ENCODE measurements around the gene PCNX4.

The PCNX4 gene

DNA sequence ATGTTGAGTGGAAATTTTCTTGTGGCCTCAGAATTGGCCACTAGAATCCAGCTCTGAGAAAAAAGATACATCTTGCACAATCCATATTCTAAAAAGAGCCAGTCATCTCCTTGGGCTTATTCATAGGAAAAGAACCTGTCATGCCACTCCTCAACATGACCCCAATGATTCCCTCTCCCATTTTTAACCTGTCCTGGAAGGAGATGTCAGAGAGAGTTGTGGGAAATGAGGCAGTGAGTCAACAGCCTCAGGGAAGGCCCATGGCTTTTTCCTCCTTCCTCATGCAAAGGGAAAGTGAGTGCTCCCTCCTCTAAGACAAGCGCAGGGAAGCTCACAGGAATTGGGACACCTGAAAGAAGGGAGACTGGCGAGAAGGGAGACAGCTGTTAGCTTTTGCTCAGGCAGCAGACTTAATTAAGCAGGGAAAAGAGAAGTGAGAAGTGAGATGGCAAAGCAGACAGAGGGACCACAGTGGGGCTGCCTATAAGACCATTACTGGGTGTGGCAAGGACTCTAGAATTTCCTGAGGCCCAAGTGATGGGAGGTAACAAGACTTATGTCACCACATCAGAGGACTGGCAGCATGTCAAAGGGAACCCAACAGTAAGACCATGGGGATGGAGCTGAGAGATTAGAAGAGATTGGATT is 83.7 kb downstream of the PCNX4 start:
- no peak for DNase-seq

DNA sequence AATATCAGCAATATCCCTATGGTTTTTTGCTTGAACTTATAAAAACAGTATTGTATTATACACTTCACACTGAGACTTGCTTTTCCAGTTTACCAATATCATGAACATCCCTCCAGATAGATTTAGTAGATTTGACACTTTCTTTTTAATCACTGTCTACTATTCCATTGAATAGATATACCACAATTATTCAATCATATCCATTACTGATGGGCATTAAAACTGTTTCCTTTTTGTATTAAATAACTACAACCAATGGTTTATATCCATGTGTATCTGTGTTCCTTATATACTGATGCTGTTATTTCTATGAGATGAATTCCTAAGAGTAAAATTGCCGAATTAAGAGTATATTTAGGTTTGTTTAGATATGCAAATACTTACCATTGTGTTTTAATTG is 86.4 kb downstream of the PCNX4 start:
- DNase-seq: no peak

DNA sequence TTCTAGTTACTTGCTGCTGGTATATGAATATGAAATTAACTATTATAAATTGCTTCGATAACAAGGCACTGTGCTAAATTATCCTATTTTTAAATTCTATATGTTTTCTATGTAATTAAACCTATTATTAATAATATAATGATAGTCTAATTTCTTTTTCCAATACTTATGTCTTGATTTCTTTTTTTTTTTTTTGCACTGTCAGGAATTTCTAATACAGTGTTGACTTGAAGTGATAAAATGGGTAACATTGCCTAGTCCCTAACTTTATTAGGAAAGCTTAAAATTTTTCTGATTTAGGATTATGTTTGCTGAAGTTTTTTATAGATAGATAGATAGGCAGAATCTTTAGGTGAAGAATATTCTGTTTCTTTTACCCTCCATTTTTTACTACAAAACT is 87.1 kb downstream of the PCNX4 start:
- no peak for DNase-seq

DNA sequence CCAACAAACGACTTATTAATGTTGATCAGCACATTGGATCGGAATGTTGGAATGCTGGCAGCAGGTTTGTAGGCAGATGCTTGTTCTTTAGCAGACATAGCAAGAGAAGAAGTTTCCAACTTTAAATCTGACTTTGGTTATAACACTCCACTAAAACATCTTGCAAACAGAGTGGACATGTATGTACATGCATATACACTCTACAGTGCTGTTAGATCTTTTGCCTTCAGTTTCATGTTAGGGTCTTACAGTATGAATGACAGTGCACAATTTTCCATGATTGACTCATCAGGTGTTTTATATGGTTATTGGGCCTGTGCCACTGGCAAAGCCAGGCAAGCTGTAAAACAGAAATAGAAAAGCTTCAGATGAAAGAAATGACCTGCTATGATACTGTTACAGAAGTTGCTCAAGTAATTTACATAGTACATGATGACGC is 87.7 kb downstream of the PCNX4 start:
- DNase-seq: no peak

DNA sequence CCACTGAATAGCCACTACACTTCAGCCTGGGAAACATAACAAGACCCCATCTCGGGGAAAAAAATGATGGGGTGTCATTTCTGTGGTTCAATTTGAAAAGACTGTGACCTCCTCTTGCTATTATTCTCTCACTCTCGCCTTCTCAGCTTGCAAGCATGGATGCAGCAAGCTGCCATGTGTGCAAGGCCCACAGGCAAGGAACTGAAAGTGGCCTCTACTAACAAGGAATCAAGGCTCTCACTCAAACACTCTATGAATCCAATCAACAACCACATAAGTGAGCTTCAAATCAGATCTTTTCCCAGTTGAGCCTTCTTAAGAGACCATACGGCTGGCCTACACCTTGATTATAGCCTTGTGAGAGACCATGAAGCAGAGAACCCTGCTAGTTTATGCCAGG is 91.4 kb downstream of the PCNX4 start:
- DNase-seq: no peak

DNA sequence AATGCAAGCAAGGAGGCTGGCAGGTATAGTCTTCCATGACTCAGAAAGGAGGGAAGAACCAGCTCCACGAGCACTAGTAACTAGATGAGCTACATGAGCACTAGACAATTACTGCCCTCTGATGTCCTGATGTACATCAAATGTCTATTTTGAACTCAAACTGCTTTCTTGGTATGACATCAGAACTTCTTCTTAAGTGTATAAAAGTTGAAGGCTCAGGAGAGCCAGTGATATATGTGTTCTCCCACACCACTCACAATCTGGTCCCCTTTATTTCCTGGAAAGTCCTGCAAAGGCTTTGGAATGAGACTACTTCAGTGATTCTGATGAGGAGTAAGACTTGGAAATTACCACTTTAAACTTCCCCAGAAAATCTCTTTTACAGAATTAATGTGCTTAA is 92.0 kb downstream of the PCNX4 start:
- no peak for DNase-seq

DNA sequence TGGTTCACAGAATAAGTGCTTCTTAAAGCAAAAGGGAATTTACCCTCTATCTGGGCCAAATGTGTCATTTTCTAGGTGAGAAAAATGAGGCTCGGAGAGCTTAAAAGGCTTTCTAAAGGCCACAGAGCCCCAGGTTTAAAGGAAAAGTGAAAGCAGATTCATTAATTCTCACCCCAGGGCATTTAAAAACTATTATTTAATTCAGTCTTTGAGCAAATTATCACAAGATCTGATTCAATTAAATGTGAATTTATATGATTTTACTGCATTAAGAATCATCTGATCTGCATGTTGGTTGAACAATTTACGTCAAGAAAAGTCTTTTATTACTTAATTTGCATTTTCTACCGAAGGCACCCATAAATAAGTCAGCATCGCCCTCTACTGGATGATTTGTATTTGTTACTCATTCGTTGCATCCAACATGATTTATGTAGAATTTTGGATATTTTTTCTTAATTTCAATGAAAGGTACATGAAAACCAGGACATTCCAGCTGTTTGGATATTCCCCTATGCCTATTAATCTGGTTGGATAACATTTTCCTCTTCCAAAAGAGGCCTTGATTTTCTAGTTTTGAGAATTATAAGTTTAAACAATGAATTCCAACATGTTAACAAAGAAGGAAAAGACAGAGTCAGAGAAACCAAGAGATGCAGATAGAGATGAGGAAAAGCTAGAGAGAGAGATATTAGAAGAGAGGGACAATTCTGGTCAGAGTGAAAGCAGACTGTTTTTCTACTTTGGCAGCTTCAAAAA is 92.6 kb downstream of the PCNX4 start:
- DNase-seq: peak; percentile 44

DNA sequence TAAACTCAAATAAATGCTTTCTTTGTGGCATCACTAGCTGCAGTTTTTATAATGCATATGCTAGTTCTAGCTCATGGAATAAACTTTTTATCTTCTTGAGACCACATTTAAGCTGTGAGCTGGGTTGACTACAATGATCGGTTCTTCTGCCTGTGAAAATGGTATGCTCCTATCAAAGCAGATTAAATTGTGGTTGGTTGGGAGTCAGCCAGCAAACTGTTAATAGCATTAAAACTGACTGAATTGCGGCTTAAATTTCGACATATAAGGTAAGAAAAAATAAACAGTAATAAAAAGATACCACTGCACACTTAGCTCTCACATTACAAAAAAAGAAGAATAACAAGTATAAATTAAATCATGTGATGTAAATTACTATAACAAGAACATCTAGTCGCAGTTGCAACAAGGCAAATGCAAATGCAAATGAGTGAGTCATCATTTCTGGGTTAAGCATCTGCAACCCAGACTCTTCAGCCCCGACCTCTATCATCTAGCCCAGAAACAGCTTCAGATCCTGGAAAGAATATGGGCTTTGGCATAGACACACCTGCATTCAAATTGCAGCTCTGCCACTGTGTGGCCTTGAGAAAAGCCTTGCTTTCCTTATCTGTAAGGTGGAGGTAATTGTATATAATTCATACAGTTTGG is 93.3 kb downstream of the PCNX4 start:
- no peak for DNase-seq

DNA sequence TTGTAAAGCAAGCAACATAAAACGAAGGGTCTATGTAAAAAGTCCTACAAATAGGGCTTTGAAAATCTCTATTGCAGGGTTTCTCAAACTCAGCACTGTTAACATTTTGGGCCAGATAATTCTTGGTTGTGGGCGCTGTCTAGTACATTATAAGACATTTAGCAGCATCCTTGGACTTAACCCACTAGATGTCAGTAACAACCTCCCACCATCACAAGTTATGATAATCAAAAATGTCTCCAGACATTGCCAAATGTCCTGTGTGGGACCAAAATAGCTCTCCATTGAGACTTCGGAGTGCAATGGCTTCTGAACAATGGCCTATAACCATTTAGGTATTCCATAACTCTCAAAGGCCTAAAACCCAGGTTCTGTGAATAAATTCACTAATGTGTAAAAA is 96.4 kb downstream of the PCNX4 start:
- no peak for DNase-seq

DNA sequence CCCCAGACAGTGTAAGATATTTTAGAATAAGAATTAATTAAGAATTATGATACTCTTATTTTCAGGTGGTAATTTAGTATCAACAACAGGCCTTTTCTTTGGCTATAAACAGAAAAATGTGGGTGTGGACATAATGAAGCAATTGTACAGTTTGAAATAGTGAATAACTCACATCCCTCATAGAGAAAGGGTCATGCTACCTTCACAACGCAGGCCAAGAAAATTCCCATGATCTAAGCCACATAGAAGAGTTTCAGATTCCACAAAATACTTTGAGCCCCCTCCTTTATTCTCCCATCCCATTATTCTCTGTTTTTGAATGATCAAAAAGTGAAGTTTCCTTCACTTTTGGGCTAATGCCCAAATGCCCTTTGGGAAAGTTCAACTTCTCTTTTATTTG is 97.0 kb downstream of the PCNX4 start:
- no peak for DNase-seq

DNA sequence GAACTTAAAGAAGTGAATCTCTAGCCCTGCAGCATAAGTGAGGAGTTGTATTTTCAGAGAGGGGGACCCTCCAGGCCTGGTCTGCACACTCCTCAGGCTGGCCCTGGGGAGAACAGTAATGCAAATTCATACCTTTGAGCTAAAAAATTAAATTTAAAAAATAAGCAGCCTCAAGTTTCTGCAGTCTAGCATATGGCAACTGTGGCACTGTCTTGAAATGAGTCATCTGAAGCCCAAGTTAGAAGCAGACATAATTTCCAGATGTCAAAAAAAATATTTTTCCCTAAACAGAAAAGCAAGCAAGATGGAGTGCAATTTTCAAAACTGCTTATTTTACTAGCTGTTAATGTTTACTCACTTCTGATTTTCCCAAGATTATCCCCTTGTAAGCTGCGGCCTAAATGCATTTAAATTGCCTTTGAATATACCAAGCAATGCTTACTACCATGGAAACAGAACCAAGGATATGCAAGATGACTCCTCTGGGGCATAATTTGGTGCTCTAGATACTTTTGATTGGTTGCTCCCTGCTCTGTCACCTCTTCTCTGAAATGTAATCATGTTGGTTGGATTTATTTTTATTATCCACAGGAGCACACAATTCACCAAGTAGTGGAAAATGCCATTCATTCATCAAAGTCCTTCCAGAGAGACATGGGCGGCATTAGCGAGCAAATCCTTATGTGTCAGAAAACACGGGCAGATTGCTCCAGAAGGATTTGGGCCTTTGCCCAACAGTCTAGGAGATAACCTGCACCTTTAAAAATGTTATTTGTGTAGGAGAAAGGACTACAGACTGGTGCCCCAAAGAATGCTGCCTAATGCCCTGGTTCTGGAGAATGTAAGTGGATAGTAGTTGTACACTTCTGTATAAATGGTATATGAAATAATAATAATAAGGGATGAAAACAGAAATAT is 98.5 kb downstream of the PCNX4 start:
- no peak for DNase-seq

DNA sequence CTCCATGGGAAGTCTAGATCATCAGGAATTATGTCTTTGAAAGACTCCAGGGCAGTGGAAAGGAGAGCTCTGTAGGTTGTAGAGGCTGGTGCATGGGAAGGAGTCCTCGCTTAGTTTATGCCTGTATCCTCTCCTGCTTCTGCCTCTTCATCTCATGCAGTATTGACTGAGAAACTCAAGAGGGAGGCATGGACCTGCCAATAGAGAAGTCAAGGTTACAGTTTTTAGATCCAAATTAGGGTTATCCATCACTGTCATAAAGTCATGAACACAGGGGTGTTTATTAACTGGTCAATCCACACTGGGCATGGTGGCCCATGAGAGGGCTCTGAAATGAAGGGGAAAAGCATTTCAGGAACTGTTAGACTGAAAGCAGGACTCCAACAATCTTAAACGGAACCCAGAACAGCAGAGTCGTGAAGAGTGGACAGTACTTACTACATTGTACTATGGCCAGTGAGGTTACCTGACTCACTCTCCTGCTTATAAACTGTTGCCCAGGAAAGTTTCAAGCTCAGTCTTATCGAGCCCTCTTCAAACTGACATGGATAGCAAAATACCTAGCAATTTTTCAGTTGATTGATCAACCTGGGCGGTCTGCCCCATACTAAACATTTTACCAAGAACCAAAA is 103.6 kb downstream of the PCNX4 start:
- DNase-seq: no peak

DNA sequence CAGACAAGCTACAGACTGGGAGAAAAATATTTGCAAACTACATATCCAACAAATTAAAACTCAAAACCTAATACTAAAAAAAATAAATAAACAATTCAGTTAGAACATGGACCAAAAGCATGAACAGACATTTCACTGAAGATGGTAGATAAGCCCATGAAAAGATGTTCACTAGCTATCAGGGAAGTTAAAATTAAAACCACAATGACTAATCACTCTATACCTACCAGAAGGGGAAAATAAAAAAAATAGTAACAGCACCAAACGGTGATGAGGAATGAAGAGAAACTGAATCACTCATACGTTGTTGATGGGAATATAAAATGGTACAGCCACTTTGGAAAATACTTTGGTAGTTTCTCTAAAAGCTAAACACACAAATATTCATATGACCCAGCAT is 104.6 kb downstream of the PCNX4 start:
- no peak for DNase-seq

DNA sequence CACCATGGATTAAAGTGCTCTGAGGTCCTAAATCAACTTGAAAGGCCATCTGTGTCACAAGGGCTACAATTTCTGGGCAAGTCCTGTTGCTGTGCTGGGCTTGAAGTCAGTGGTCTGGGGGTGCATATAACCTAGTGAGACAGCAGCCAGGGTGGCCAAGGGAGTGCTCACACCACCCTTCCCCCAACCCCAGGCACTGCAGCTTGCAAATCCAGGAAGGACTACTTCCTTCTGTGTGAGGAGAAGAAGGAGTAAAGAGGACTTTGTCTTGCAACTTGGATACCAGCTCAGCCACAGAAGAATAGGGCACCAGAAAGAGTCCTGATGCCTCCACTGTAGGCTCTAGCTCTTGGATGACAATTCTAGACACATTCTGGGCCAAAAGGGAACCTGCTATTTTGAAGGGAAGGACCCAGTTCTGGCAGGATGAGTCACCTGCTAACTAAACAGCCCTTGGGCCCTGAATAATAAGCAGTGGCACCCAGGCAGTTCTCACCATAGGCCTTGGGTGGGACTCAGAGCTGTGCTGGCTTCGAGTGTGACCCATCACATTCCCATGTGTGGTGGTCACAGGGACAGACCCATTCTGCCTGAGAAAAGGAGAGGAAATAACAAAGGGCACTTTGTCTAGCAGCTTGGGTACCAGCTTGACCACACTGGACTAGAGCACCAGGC is 106.0 kb downstream of the PCNX4 start:
- no peak for DNase-seq

DNA sequence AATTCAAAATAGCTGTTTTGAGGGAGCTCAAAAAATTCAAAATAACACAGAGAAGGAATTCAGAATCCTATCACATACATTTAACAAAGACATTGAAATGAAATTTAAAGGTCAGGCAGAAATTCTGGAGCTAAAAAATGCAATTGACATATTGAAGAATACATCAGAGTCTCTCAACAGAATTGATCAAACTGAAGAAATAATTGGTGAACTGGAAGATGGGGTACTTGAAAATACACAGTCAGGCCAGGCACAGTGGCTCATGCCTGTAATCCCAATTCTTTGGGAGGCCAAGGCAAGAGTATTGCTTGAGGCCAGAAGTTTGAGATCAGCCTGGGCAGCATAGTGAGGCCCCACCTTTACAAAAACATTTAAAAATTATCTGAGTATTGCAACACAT is 107.6 kb downstream of the PCNX4 start:
- DNase-seq: no peak

DNA sequence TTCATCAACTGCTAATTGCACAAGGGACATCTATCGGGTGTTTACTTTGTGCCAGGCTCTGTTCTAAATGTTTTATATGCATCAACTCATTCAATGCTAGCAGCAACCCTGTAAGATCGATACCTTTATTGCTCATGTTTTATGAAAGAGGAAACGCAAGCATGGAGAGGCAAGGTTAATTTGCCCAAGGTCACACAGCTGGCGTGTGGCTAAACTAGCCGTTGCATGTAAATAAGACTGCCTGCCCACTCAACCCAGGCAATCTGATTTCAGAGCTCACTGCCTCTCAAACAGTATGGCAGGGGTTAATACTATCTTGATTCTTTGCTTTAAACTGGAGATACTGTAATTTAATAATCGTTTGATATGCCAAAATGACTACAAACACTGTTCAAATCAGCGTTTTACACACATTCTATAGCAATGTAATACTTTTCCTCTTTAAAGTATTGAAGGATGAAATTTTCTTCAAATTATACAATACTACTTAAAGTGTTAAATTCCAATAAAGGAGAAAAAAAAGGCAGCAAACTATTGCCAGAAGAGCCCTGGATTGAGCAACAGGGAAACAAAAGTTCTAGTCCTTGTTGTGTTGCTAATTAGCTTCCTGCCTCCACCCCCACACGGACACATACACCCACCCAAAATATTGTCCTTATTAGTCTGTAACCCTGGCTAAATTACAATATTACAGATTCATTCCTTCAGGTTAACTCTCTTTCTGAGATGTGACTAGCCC is 112.5 kb downstream of the PCNX4 start:
- DNase-seq: no peak

DNA sequence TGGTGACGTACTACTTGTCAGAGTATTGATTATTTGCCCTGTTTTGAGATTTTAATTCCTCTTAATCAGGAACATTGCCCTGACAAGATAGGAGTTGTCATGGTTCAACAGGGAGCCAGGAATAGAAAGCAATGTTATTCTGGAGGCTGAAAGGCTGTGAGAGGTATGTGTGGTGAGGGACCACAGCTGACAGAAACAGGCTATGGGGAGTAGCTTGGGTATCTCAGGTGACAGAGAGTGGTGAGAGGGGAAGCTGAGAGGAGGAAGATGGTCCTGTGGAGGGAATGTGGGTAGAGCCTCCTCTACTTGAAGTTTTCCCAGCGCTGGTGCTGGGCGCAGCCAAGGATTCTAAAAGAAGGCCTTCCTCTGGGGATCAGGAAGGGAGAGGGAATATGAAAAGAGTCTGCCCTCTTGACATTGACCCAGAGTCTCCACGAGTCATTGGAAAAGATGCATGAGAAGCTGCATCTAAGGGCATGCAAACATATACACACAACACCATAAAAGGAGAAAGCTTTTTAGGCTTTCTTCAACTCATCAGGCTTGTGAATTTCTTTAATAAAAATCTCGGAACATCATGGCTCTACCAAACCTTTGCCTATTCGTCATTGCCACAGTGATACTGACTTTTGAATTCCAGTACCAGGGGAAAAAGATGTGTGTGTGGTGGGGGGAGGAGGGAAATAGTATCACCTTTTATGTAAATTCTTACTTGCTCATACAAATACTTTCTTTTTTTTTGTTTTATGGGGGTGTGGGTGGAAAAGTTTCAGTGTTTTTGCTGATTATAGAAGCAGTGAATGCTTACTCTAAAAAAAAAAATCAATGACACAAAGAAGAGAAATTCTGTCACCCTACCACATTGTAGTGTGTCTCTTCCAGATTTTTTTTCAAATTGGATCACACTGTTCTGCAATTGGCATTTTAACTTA is 113.4 kb downstream of the PCNX4 start:
- no peak for DNase-seq

DNA sequence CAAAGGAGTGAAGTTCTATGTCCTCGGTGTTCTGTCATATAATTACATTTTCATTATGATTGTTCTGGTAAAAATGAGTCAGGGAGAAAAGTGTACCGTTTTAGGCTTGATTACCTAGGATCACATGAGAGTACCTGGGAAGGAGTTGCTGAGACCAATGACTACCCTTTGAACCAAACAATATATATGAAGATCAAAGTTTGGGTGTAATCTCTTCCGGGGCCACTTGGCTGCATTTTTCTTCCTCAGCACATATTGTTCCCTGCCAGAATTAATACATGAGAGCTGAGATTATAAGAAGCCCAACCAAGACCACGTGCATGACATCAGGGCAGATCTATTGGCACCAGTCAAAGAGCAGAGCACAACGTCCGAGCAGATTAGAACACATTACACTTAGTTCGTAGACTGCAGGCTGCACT is 114.5 kb downstream of the PCNX4 start:
- DNase-seq: no peak

DNA sequence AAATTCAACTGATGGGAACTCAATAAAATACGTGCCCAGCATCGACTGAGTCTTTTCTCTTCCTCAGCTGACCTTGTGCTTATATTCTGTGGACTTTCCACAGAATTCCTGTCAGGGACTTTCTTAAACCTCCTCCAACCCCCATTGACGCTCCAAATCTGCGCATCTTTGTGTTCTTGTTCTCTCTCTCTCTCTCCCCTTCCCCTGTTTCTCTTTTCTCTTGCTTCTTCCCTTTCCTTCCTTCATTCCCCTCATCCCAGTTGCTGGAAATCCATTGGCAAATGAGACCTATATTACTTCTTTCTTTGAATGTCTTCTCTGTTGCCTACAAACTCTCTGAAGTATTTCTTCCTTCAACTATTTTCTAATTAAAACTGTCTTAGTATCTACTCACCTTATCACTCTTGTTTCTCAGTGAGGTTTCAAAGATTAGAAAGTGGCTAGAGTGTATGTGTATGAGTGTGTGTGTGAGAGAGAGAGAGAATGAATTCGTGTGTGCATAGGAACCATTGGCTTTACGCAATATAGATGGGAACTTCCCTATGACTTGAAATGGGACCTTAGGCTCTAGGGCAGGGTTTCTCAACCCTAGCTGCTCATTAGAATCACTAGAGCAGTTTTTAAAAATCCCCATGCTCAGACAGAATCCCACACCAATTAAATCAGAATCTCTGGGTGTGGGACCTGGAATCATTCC is 115.3 kb downstream of the PCNX4 start:
- no peak for DNase-seq
